Nephron progenitor cell (in vitro differentiated cells): ENCODE data around the gene TEDC1.

ENCODE experiments used
- DNase-seq: peaks from one replicate; pipeline ENCODE4 v3.0.0; 2021
- H3K27ac Mint-ChIP-seq: 2 replicates; pipeline ENCODE4 v1.8.0; 2021; ENCODE audit warnings: mild to moderate bottlenecking, moderate library complexity, mixed read lengths
- H3K27me3 Mint-ChIP-seq: 2 replicates; pipeline ENCODE4 v1.8.0; 2021; ENCODE audit warnings: mild to moderate bottlenecking, low read depth, mixed read lengths; ENCODE audit not compliant: poor library complexity
- H3K36me3 Mint-ChIP-seq: 2 replicates; pipeline ENCODE4 v1.8.0; 2021; ENCODE audit warnings: low read depth, mixed read lengths
- H3K4me1 Mint-ChIP-seq: 2 replicates; pipeline ENCODE4 v1.8.0; 2021; ENCODE audit warnings: mixed read lengths
- H3K4me3 Mint-ChIP-seq: 2 replicates; pipeline ENCODE4 v1.8.0; 2021; ENCODE audit warnings: mild to moderate bottlenecking, moderate library complexity, mixed read lengths
- H3K9me3 Mint-ChIP-seq: 2 replicates; pipeline ENCODE4 v1.8.0; 2021; ENCODE audit warnings: mild to moderate bottlenecking, moderate library complexity, mixed read lengths
- CTCF ChIP-seq: fragments of 200-600 bp; sonication (generic); IDR thresholded peaks from 2 replicates; pipeline ENCODE4 v1.5.0; 2021; ENCODE audit warnings: antibody characterized with exemption

Gene TEDC1

GRCh38 chr14:105474483-105475268 is 16.4 kb upstream of the TEDC1 start, which contains the start of gene CRIP2:
Gene CRIP2 (plus strand): TSS chr14:105474821. CDS start chr14:105474863, 42 bp downstream.
- peaks cover 11% of the 10 kb centered on the region for H3K4me1 Mint-ChIP-seq
- H3K4me3 Mint-ChIP-seq = peak within 1 kb of the TSS; percentile 70
- H3K27ac Mint-ChIP-seq = no peak within 1 kb of the TSS
- no peaks in the 10 kb centered on the region for H3K36me3 Mint-ChIP-seq
- peaks cover 3% of the 10 kb centered on the region for H3K9me3 Mint-ChIP-seq
- TF ChIP-seq CTCF = no peak
- peaks cover 28% of the 10 kb centered on the region for H3K27me3 Mint-ChIP-seq
- DNase-seq = peak; percentile 72

- TF ChIP-seq CTCF = no peak
- no peak overlapping the region for H3K27ac Mint-ChIP-seq
Measured at GRCh38 chr14:105475269-105476096, 15.6 kb upstream of the TEDC1 start.

GRCh38 chr14:105476097-105476830 is 14.8 kb upstream of the TEDC1 start:
- Mint-ChIP-seq H3K27ac (no peak overlapping the region), H3K9me3 (peaks cover 3% of the 10 kb centered on the region), H3K4me3 (peak overlapping the region; percentile 70), H3K27me3 (peaks cover 44% of the 10 kb centered on the region), H3K4me1 (peaks cover 19% of the 10 kb centered on the region), H3K36me3 (no peaks in the 10 kb centered on the region)
- no peak for DNase-seq
- TF ChIP-seq CTCF = no peak

More at GRCh38 chr14:105475269-105476096, 15.6 kb upstream of the TEDC1 start:
- DNase-seq = peak; percentile 30
- Mint-ChIP-seq H3K9me3 (peaks cover 3% of the 10 kb centered on the region), H3K4me1 (peaks cover 11% of the 10 kb centered on the region), H3K27me3 (peaks cover 36% of the 10 kb centered on the region), H3K36me3 (no peaks in the 10 kb centered on the region), H3K4me3 (peak overlapping the region; percentile 70)

GRCh38 chr14:105476831-105477659 is 14.0 kb upstream of the TEDC1 start:
- Mint-ChIP-seq H3K27ac (no peak overlapping the region), H3K9me3 (peaks cover 3% of the 10 kb centered on the region), H3K4me1 (peaks cover 24% of the 10 kb centered on the region), H3K36me3 (no peaks in the 10 kb centered on the region), H3K27me3 (peaks cover 51% of the 10 kb centered on the region), H3K4me3 (peak overlapping the region; percentile 52)
- TF ChIP-seq CTCF = no peak
- no peak for DNase-seq

- Mint-ChIP-seq H3K4me1 (peaks cover 30% of the 10 kb centered on the region), H3K4me3 (peak overlapping the region; percentile 47)
- peak; percentile 23 for DNase-seq
Measured at GRCh38 chr14:105477660-105478397, 13.2 kb upstream of the TEDC1 start.

More at GRCh38 chr14:105477660-105478397, 13.2 kb upstream of the TEDC1 start:
- Mint-ChIP-seq H3K9me3 (peaks cover 3% of the 10 kb centered on the region), H3K27ac (no peak overlapping the region), H3K36me3 (no peaks in the 10 kb centered on the region), H3K27me3 (peaks cover 58% of the 10 kb centered on the region)
- TF ChIP-seq CTCF = no peak
